Loucy (cell line): Measurements from ENCODE around the gene PHOSPHO2.

Experiments used
- H2AFZ ChIP-seq: fragments of 200-600 bp; sonication (generic); 2 replicates; pipeline ENCODE4 v1.6.0; 2016; ENCODE audit warnings: antibody characterized with exemption, mild to moderate bottlenecking, low read length, moderate library complexity
- H3F3A ChIP-seq: fragments of 200-600 bp; 2 replicates; pipeline ENCODE4 v1.6.0; 2016; ENCODE audit warnings: antibody characterized with exemption, low read depth, mild to moderate bottlenecking
- H3K27me3 ChIP-seq: fragments of 200-600 bp; sonication (generic); 2 replicates; pipeline ENCODE4 v1.6.1; 2014; ENCODE audit warnings: low read length, mild to moderate bottlenecking; ENCODE audit not compliant: insufficient read depth, poor library complexity, severe bottlenecking
- H3K36me3 ChIP-seq: fragments of 200-600 bp; sonication (generic); 2 replicates; pipeline ENCODE4 v1.6.1; 2016; ENCODE audit warnings: low read length; ENCODE audit not compliant: insufficient read depth
- H3K4me1 ChIP-seq: fragments of 200-600 bp; sonication (generic); 2 replicates; pipeline ENCODE4 v1.5.1; 2014; ENCODE audit warnings: low read length, mild to moderate bottlenecking; ENCODE audit not compliant: insufficient read depth, poor library complexity, severe bottlenecking
- H3K4me2 ChIP-seq: fragments of 200-600 bp; sonication (generic); 2 replicates; pipeline ENCODE4 v1.6.0; 2014; ENCODE audit warnings: antibody characterized with exemption, low read length, low read depth, mild to moderate bottlenecking; ENCODE audit not compliant: poor library complexity, severe bottlenecking
- H3K4me3 ChIP-seq: fragments of 200-600 bp; sonication (generic); 2 replicates; pipeline ENCODE4 v1.5.1; 2014; ENCODE audit warnings: low read length, mild to moderate bottlenecking, mixed read lengths; ENCODE audit not compliant: poor library complexity, severe bottlenecking
- H3K79me2 ChIP-seq: fragments of 200-600 bp; sonication (generic); 2 replicates; pipeline ENCODE4 v1.6.1; 2014; ENCODE audit warnings: low read length; ENCODE audit not compliant: insufficient read depth
- H3K9ac ChIP-seq: fragments of 200-600 bp; sonication (generic); 2 replicates; pipeline ENCODE4 v1.6.0; 2014; ENCODE audit warnings: mild to moderate bottlenecking, low read depth, low read length, moderate library complexity; ENCODE audit not compliant: poor library complexity, severe bottlenecking
- H3K9me2 ChIP-seq: fragments of 200-600 bp; sonication (generic); replicated peaks from 2 replicates; pipeline ENCODE4 v1.6.1; 2016; ENCODE audit warnings: low read depth, low read length, mixed read lengths
- H3K9me3 ChIP-seq: fragments of 200-600 bp; sonication (generic); 2 replicates; pipeline ENCODE4 v1.6.1; 2014; ENCODE audit warnings: mild to moderate bottlenecking, antibody characterized with exemption, low read length, low read depth; ENCODE audit not compliant: insufficient read depth
- H4K20me1 ChIP-seq: fragments of 200-600 bp; sonication (generic); 2 replicates; pipeline ENCODE4 v1.6.0; 2014; ENCODE audit warnings: antibody characterized with exemption, low read length, mild to moderate bottlenecking; ENCODE audit not compliant: insufficient read depth, poor library complexity, severe bottlenecking
- EZH2phosphoT487 ChIP-seq: fragments of 200-600 bp; IDR thresholded peaks from 2 replicates; pipeline ENCODE4 v1.6.1; 2018; ENCODE audit warnings: antibody characterized with exemption, mild to moderate bottlenecking, moderate library complexity, borderline replicate concordance
- TF ChIP-seq, protein P1 (sequence below): fragments of 200-600 bp; sonication (generic); conservative IDR thresholded peaks from 2 replicates; pipeline ENCODE4 v1.5.1; 2014; ENCODE audit warnings: mild to moderate bottlenecking, antibody characterized with exemption, low read length

Gene PHOSPHO2

DNA sequence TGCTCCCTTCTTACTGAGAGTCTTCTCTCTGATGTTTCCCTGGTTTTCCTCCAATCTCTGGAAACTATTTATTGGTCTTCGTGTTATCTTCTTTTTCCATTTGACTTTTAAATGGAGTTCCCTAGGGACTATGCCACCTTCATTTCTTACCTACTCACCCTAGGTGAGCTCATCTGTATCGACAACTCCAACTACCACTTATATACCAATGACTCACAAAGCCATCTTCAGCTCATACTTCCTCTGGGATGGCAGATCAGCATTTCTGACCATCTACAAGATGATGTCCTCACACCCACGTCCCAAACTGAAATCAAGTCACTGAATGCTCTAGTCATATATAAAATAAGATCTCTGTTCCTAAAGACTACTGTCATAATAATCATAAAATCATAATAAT, 40.6 kb upstream of the PHOSPHO2 start:
- Histone ChIP-seq H3K79me2 (no peaks in the 10 kb centered on the region), H3K9me3 (no peaks in the 10 kb centered on the region), H3K36me3 (no peaks in the 10 kb centered on the region), H3K27me3 (no peaks in the 10 kb centered on the region), H3K9me2 (no peaks in the 10 kb centered on the region), H4K20me1 (no peaks in the 10 kb centered on the region), H3F3A (no peaks in the 10 kb centered on the region), H2AFZ (no peak overlapping the region), H3K4me3 (no peak overlapping the region), H3K4me2 (no peak overlapping the region), H3K9ac (no peak overlapping the region), H3K4me1 (no peaks in the 10 kb centered on the region)
- no peak for TF ChIP-seq EZH2phosphoT487

- Histone ChIP-seq H3K4me2 (no peak overlapping the region), H3K27me3 (no peaks in the 10 kb centered on the region), H4K20me1 (no peaks in the 10 kb centered on the region), H3K9me2 (no peaks in the 10 kb centered on the region), H3K9ac (no peak overlapping the region), H3K4me1 (peaks cover 12% of the 10 kb centered on the region), H3F3A (no peaks in the 10 kb centered on the region), H2AFZ (peak overlapping the region; percentile 77; the same call in 1 of the 2 replicates), H3K36me3 (no peaks in the 10 kb centered on the region), H3K79me2 (no peaks in the 10 kb centered on the region), H3K9me3 (no peaks in the 10 kb centered on the region), H3K4me3 (no peak overlapping the region)
- TF ChIP-seq, protein P1, sequence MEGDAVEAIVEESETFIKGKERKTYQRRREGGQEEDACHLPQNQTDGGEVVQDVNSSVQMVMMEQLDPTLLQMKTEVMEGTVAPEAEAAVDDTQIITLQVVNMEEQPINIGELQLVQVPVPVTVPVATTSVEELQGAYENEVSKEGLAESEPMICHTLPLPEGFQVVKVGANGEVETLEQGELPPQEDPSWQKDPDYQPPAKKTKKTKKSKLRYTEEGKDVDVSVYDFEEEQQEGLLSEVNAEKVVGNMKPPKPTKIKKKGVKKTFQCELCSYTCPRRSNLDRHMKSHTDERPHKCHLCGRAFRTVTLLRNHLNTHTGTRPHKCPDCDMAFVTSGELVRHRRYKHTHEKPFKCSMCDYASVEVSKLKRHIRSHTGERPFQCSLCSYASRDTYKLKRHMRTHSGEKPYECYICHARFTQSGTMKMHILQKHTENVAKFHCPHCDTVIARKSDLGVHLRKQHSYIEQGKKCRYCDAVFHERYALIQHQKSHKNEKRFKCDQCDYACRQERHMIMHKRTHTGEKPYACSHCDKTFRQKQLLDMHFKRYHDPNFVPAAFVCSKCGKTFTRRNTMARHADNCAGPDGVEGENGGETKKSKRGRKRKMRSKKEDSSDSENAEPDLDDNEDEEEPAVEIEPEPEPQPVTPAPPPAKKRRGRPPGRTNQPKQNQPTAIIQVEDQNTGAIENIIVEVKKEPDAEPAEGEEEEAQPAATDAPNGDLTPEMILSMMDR = no peak
- no peak for TF ChIP-seq EZH2phosphoT487
These were observed 38.1 kb upstream of the PHOSPHO2 start for GRCh38 chr2:169656164-169656563.

DNA sequence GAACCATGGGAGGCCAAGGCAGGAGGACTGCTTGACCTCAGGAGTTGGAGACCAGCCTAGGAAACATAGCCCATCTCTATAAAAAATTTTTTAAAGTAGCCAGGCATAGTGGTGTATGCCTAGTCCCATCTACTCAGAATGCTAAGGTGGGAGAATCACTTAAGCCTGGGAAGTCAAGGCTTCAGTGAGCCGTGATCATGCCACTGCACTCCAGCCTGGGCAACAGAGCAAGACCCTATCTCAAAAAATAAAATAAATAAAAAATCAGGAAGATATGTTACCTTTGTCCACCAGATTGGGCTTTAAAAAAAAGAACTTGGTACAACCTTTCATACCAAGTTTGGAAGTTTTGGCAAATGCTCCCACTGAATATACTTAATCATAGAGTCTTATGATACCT, 35.4 kb upstream of the PHOSPHO2 start:
- no peaks in the 10 kb centered on the region for H3K79me2 ChIP-seq
- H3K27me3 ChIP-seq = no peaks in the 10 kb centered on the region
- TF ChIP-seq EZH2phosphoT487 = no peak
- TF ChIP-seq, protein P1 = no peak
- no peak overlapping the region for H3K9ac ChIP-seq
- H3K4me2 ChIP-seq = peak overlapping the region; percentile 22
- H3K9me2 ChIP-seq = no peaks in the 10 kb centered on the region
- H3K36me3 ChIP-seq = no peaks in the 10 kb centered on the region
- H2AFZ ChIP-seq = peak overlapping the region; percentile 85
- H3K4me1 ChIP-seq = peaks cover 21% of the 10 kb centered on the region
- H3F3A ChIP-seq = no peaks in the 10 kb centered on the region
- no peaks in the 10 kb centered on the region for H4K20me1 ChIP-seq
- peak overlapping the region; percentile 4 for H3K4me3 ChIP-seq
- H3K9me3 ChIP-seq = no peaks in the 10 kb centered on the region

GRCh38 chr2:169659320-169659719, 34.9 kb upstream of the PHOSPHO2 start:
- Histone ChIP-seq H2AFZ (peak overlapping the region; percentile 85), H3K9me3 (no peaks in the 10 kb centered on the region), H4K20me1 (no peaks in the 10 kb centered on the region), H3K9ac (no peak overlapping the region), H3K27me3 (no peaks in the 10 kb centered on the region), H3K4me1 (peaks cover 21% of the 10 kb centered on the region), H3K4me2 (peak overlapping the region; percentile 22), H3K79me2 (no peaks in the 10 kb centered on the region), H3K9me2 (no peaks in the 10 kb centered on the region), H3F3A (no peaks in the 10 kb centered on the region), H3K4me3 (peak overlapping the region; percentile 4), H3K36me3 (no peaks in the 10 kb centered on the region)
- TF ChIP-seq, protein P1 = no peak
- no peak for TF ChIP-seq EZH2phosphoT487
